GM06990 (cell line): Measurements from ENCODE around the gene RAB27A.

Source experiments
- DNase-seq: peaks from one replicate; pipeline ENCODE4 v3.0.0-alpha.2; 2011; ENCODE audit not compliant: insufficient read length; ENCODE audit errors: extremely low read depth
- H3K27me3 ChIP-seq: replicated peaks from 2 replicates; pipeline ENCODE4 v1.6.0; 2011; ENCODE audit warnings: low read length; ENCODE audit not compliant: control insufficient read depth, insufficient read depth
- H3K36me3 ChIP-seq: 2 replicates; pipeline ENCODE4 v1.5.1; 2011; ENCODE audit warnings: low read length; ENCODE audit not compliant: control insufficient read depth, insufficient read depth
- H3K4me3 ChIP-seq: replicated peaks from 2 replicates; pipeline ENCODE4 v1.5.1; 2011; ENCODE audit warnings: low read depth, mild to moderate bottlenecking, control low read depth, low read length
- CTCF ChIP-seq: IDR thresholded peaks from 2 replicates; pipeline ENCODE4 v1.5.1; 2011; ENCODE audit warnings: low read length, control low read depth, mild to moderate bottlenecking, inconsistent platforms; ENCODE audit not compliant: insufficient read depth, poor library complexity, severe bottlenecking

The RAB27A gene

GRCh38 chr15:55245059-55245458 lies 44.6 kb downstream of the RAB27A start:
- Histone ChIP-seq H3K4me3 (no peak overlapping the region), H3K36me3 (no peaks in the 10 kb centered on the region), H3K27me3 (no peaks in the 10 kb centered on the region)
- TF ChIP-seq CTCF: no peak
- DNase-seq: no peak

- no peaks in the 10 kb centered on the region for H3K36me3 ChIP-seq
- no peak overlapping the region for H3K4me3 ChIP-seq
- no peak for DNase-seq
- no peak for TF ChIP-seq CTCF
- H3K27me3 ChIP-seq: no peaks in the 10 kb centered on the region
Measured at GRCh38 chr15:55241891-55242290, 47.7 kb downstream of the RAB27A start.

- no peak for TF ChIP-seq CTCF
- Histone ChIP-seq H3K36me3 (no peaks in the 10 kb centered on the region), H3K27me3 (no peaks in the 10 kb centered on the region), H3K4me3 (no peak overlapping the region)
- no peak for DNase-seq
Measured at GRCh38 chr15:55241186-55241585, 48.4 kb downstream of the RAB27A start.

- Histone ChIP-seq H3K36me3 (no peaks in the 10 kb centered on the region), H3K4me3 (no peak overlapping the region), H3K27me3 (no peaks in the 10 kb centered on the region)
- DNase-seq: no peak
- TF ChIP-seq CTCF: no peak
Measured at GRCh38 chr15:55240125-55240760, 49.4 kb downstream of the RAB27A start.

GRCh38 chr15:55239440-55240124 lies 50.0 kb downstream of the RAB27A start:
- no peak for TF ChIP-seq CTCF
- H3K27me3 ChIP-seq: no peaks in the 10 kb centered on the region
- no peak overlapping the region for H3K4me3 ChIP-seq
- DNase-seq: no peak
- no peaks in the 10 kb centered on the region for H3K36me3 ChIP-seq

GRCh38 chr15:55238877-55239276 lies 50.7 kb downstream of the RAB27A start:
- TF ChIP-seq CTCF: no peak

More at GRCh38 chr15:55238877-55239276, 50.7 kb downstream of the RAB27A start:
- H3K36me3 ChIP-seq: no peaks in the 10 kb centered on the region
- no peak overlapping the region for H3K4me3 ChIP-seq
- H3K27me3 ChIP-seq: no peaks in the 10 kb centered on the region
- DNase-seq: no peak
